Measurements from ENCODE around the gene FBH1. TPM values are rescaled to one million over a fixed set of nuclear protein-coding genes. Genes with fewer than 3 reads are reported as not detected.

The FBH1 gene
- total RNA-seq, 6 experiments from 2014 or later, result 30.8 to 38.6 (median 35.8) TPM

DNA sequence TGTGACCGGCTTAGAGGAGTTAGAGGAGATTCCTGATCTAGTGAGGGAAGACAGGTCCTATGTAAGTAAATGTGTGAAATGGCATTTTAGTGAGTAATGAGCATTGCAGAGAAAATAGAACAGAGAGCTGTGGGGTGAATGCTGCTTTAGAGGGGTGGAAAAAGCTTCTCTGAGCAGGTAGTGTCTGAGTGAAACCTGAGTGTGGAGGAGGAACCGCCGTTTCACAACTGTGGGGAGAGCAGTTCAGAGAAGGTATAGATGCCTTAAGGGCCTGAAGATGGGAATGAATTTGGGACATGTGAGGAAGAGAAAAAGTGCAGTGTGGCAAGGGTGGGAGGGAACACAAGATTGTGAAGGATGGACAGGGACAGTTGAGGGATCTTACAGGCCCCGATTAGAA, 21.6 kb downstream of the FBH1 start:
- Histone ChIP-seq H3K36me3 (peaks cover 11 to 77% (median 38%) of the 10 kb centered on the region in 4 donors), H3K4me3 (no peak overlapping the region), H3K9me3 (no peaks in the 10 kb centered on the region), H3K27me3 (no peaks in the 10 kb centered on the region), H3K4me1 (no peaks in the 10 kb centered on the region), H3K27ac (no peak overlapping the region)
- ATAC-seq, result no peak
- intact Hi-C loops (cut with DNase I), result no loop called here
- DNase-seq, result no peak
- TF ChIP-seq, protein P1, sequence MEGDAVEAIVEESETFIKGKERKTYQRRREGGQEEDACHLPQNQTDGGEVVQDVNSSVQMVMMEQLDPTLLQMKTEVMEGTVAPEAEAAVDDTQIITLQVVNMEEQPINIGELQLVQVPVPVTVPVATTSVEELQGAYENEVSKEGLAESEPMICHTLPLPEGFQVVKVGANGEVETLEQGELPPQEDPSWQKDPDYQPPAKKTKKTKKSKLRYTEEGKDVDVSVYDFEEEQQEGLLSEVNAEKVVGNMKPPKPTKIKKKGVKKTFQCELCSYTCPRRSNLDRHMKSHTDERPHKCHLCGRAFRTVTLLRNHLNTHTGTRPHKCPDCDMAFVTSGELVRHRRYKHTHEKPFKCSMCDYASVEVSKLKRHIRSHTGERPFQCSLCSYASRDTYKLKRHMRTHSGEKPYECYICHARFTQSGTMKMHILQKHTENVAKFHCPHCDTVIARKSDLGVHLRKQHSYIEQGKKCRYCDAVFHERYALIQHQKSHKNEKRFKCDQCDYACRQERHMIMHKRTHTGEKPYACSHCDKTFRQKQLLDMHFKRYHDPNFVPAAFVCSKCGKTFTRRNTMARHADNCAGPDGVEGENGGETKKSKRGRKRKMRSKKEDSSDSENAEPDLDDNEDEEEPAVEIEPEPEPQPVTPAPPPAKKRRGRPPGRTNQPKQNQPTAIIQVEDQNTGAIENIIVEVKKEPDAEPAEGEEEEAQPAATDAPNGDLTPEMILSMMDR (IDR thresholded peaks at IDR 0.05), result no peak
- no peak for TF ChIP-seq POLR2A (IDR thresholded peaks at IDR 0.05)
- WGBS (ENCODE audit: insufficient coverage, low coverage, low lambda C conversion rate, missing lambda C conversion rate), result 83% methylated on average over 3 of the region's 4 CpGs

DNA sequence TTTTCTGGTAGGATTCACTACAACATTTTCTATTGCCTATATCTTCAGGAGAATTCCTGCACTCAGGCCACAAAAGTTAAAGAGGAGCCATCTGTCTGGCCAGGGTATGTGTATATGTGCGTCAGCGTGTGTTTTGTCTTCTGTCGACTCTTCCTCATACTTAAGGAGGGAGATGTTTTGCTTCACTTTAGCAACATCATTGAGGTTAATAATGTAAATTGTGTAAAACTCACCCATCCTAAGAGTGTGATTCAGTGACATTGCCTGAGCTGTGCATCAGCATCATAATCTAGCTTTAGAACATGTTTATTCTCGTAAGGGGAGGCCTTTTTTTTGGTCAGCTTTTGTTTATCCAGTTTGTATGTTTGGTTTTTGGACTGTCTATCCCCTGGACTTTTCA, 23.7 kb downstream of the FBH1 start:
- H3K36me3 ChIP-seq, result peaks cover 11 to 95% (median 53%) of the 10 kb centered on the region in 4 donors
- no peaks in the 10 kb centered on the region for H3K27me3 ChIP-seq
- WGBS (ENCODE audit: insufficient coverage, low coverage, low lambda C conversion rate, missing lambda C conversion rate), result 93% methylated on average over 4 of the region's 4 CpGs

DNA sequence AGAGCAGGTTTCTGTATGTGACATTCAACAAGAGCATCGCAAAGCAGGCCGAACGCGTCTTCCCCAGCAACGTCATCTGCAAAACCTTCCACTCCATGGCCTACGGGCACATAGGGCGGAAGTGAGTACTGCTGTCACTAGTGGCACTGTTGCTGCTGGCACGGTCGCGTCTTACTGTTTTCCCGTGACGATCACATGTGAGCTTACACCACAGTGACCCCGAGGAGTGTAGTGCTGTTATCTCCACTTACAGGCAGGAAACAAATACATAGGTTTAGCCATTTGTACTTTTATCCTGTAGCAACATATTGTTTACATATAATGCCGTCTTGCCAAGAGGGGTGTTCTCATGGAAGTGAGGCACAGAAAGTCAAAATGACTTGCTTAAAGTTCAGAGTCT, 25.4 kb downstream of the FBH1 start:
- intact Hi-C loops (cut with DNase I), result no loop called here
- TF ChIP-seq, protein P1 (IDR thresholded peaks at IDR 0.05), result no peak
- TF ChIP-seq POLR2A (IDR thresholded peaks at IDR 0.05), result no peak
- H3K36me3 ChIP-seq, result peaks cover 19 to 95% (median 46%) of the 10 kb centered on the region in 4 donors
- H3K27me3 ChIP-seq, result no peaks in the 10 kb centered on the region
- H3K4me3 ChIP-seq, result no peak overlapping the region
- no peaks in the 10 kb centered on the region for H3K4me1 ChIP-seq
- no peak for DNase-seq
- WGBS (ENCODE audit: insufficient coverage, low coverage, low lambda C conversion rate, missing lambda C conversion rate), result 95% methylated on average over 4 of the region's 14 CpGs
- H3K27ac ChIP-seq, result no peak overlapping the region
- H3K9me3 ChIP-seq, result no peaks in the 10 kb centered on the region
- ATAC-seq, result no peak

More for the DNA sequence above, 23.7 kb downstream of the FBH1 start:
- Histone ChIP-seq H3K27ac (no peak overlapping the region), H3K4me1 (no peaks in the 10 kb centered on the region), H3K9me3 (no peaks in the 10 kb centered on the region), H3K4me3 (no peak overlapping the region)
- DNase-seq, result no peak
- intact Hi-C loops (cut with DNase I), result no loop called here
- TF ChIP-seq, protein P1 (IDR thresholded peaks at IDR 0.05), result no peak
- TF ChIP-seq POLR2A (IDR thresholded peaks at IDR 0.05), result no peak
- no peak for ATAC-seq

DNA sequence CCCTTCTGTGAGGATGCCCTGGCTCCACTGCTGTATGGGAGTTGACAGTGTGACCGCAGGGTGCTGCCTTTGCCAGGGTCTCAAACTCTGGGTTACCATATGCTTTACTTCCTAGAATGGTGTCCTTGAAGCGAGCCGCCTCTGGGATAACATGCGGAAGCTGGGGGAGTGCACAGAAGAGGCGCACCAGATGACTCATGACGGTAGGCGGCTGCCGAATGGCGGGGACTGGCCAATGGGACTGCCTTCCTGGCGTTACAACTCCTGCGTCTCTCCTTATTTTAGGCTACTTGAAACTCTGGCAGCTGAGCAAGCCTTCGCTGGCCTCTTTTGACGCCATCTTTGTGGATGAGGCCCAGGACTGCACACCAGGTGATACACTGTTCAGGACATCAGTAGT, 27.3 kb downstream of the FBH1 start:
- Histone ChIP-seq H3K9me3 (no peaks in the 10 kb centered on the region), H3K4me1 (no peaks in the 10 kb centered on the region), H3K27me3 (no peaks in the 10 kb centered on the region), H3K4me3 (no peak overlapping the region), H3K27ac (no peak overlapping the region), H3K36me3 (peaks cover 19 to 95% (median 45%) of the 10 kb centered on the region in 4 donors)
- intact Hi-C loops (cut with DNase I), result no loop called here
- WGBS (ENCODE audit: insufficient coverage, low coverage, low lambda C conversion rate, missing lambda C conversion rate), result 100% methylated on average over 1 of the region's 13 CpGs
- DNase-seq (no peak), ATAC-seq (no peak)
- no peak for TF ChIP-seq POLR2A (IDR thresholded peaks at IDR 0.05)
- TF ChIP-seq, protein P1 (IDR thresholded peaks at IDR 0.05), result no peak

DNA sequence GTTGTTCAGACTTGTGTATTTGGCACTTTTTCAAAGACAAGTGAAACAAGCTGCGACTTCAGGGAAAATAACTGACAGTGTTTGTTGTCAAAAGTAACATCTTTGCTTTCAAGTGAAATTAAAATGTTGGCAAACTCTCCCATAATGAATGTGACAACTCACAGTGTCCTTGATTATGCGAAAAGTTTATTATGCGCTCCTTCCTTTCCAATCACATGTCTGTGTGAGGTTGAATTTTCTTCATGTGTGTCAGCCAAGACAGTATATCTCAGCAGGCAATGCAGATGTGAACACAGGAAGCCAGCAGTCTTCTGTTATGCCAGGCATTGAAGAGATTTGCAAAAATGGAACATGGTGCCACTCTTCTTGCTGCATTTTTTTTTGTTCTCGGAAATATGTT, 28.7 kb downstream of the FBH1 start:
- no peak overlapping the region for H3K4me3 ChIP-seq
- ATAC-seq (no peak), DNase-seq (no peak)
- H3K9me3 ChIP-seq, result no peaks in the 10 kb centered on the region
- no peak overlapping the region for H3K27ac ChIP-seq
- H3K27me3 ChIP-seq, result no peaks in the 10 kb centered on the region
- H3K36me3 ChIP-seq, result peaks cover 19 to 96% (median 50%) of the 10 kb centered on the region in 4 donors
- TF ChIP-seq, protein P1 (IDR thresholded peaks at IDR 0.05), result no peak
- TF ChIP-seq POLR2A (IDR thresholded peaks at IDR 0.05), result no peak
- H3K4me1 ChIP-seq, result no peaks in the 10 kb centered on the region
- intact Hi-C loops (cut with DNase I), result no loop called here
- WGBS (ENCODE audit: insufficient coverage, low coverage, low lambda C conversion rate, missing lambda C conversion rate), result 92% methylated on average over 4 of the region's 4 CpGs

Measured in right lobe of liver (tissue), 6 donors.